HG02840 (cell line): Measurements from ENCODE around the gene CHD9.

Experiments
- ATAC-seq: cut with Tn5 transposase; IDR thresholded peaks from one replicate; pipeline ENCODE4 v1.9.1; 2021; ENCODE audit warnings: mild to moderate bottlenecking, moderate library complexity, moderate number of reproducible peaks; ENCODE audit not compliant: unreplicated experiment, low FRiP score

Gene CHD9

DNA sequence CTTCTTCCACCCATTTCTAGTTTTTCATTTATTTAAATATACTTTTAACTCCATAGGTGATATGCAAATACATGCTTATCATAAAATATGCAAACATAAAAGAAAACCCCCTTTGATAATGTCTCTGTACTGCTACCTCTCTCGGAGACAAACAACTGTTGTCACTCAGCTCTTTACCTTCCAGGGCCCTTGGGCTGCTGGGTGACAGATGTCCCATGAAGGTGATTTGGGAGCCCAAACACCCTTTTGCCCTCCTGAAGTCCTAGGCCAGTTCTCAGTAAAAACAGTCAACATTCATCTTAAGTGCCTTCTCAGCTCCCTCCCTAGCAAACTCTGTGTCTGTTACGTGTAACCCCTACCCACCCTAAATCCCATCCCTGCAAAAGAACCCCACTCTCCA is 37.5 kb downstream of the CHD9 start:
- ATAC-seq: no peak

DNA sequence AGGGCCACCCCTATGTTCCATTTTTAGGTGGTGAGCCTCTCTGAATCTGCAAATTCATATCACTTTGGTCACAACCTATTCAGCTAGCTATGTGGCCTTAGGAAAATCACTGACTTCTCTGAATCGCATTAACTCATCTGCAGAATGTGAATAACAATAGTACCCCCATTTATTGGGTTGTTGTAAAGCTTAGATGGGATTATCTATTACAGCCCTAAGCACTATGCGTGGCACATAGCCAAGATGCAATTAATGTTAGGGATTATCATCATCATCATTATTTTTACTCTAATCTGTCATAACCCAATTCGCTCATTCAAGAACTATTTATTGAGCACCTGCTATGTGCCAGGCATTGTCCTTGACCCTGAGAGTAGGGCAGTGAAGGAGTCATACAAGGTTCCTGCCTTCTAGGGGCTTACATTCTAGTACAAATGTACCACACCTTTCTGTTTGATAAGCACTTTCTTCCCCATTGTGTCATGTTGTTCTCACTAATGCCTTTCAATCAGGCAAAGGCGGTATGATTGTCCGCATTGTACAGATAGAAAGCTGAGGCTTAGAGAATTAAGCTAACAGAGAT is 38.5 kb downstream of the CHD9 start:
- no peak for ATAC-seq

DNA sequence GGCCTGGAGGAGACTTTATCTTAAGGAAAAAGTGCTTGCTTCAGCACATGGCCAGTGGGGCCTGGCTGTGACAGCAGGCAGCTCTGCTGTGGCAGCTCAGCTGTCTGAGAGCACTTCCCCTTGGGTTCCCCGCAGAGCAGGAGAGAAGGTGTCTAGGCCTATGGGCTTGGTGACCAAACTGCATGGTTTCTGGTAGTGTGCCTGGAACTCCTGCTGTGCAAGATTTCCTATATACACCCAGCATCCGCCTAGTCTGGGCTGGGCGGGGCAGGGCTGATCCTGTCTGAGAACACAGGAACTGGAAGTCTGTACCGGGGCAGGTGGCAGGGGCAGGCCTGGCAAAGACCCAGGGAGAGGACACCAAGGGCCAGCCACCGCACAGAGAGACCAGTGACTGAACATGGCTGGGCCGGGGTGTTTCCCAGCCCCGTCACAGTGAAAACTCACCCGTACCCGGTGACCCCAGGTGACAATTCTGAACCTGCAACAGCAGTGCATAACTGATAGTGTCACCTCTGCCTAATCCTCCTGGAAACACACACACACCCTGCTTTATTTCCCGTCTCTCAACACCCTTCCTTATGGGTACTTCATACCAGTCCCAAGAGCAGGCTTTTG is 39.3 kb downstream of the CHD9 start:
- peak; percentile 38 for ATAC-seq

DNA sequence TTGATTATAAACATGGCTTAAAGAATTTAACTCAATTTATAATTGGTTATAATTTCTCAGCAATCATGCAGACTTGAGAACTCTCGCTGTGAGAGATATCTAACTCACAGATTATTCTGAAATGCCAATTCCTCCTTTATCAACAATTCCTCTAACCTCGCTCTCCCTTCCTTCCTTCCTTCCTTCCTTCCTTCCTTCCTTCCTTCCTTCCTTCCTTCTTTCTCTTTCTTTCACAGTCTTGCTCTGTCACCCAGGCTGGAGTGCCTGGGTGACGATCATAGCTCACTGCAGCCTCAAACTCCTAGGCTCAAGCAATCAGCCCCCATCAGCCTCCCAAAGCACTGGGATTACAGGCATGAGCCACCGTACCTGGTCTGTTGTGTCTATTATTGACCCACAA is 42.4 kb downstream of the CHD9 start:
- ATAC-seq: no peak

DNA sequence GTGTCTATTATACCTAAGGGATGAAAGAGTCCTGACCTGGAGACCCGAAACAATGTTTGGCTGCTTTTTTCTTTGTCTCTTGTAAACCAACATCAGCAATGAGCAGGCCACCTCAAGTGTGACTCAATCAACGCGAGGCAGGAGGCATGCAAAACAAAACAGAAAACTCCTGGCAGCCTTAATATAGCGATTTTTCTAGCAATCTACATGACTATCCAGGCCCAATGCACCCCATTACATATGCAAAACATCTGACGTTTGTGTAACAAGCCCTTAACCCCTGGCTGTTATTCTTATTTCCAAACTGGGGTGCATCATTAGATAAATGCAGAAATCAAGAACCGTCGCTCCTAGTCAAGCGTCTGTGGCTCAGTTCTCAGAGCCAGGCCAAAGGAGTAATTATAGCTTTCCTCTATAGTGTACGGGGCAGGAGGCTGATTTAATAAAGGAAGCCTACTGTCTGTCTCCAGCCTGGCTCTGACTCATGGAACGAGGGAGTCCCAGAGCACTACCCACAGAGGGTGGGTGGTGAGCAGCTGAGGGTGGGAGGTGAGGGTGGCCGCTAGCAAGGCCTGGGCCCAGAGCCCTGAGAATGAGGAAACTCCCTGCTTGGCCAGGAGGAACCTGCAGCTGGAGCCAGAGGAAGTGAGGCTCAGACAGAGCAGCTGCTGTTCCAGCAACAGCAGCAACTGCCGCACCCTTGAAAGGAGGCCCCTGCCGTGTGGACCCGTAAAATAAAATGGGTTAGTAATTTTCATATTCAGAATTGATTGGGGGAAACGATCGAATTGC is 43.9 kb downstream of the CHD9 start:
- peak; percentile 62 for ATAC-seq

DNA sequence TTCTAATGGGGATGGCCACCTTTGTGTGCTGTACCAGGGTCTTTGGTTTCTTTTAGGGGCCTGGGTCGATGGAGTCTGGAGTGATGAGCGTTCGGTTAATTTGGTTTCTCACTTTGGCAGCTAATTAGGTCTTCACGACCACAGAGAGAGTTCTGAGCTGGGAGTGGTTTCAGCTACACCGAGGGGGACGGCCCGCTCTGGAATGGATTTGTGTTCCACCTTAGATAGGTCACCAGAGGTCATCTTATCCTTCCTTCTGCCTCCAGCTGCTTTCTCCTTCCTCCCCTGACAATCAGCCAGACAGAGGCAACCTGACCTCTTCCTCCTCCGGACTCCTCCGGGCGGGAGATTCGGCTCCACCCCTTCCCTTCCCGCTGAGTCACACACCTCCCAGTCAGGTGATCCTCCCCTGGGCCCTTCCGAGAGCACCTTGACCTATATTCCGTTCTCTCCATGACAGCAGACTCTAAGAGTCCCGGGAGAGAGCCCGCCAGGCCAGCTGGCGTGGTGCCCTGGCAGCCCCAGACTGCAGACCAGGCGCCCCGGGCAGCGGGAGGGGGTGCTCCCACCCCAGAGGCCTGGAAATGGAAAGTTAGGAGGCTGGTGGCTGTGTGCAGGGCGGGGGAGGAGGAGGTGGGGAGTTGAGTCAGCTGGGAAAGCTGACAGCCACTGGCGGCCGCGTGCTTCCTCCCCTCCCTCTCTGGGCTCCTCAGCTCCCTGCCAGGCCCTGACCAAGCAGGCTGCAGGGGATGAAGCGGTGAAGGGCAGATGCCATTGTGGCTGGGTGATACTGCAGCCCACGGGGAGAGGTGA is 44.7 kb downstream of the CHD9 start:
- ATAC-seq: peak; percentile 62

DNA sequence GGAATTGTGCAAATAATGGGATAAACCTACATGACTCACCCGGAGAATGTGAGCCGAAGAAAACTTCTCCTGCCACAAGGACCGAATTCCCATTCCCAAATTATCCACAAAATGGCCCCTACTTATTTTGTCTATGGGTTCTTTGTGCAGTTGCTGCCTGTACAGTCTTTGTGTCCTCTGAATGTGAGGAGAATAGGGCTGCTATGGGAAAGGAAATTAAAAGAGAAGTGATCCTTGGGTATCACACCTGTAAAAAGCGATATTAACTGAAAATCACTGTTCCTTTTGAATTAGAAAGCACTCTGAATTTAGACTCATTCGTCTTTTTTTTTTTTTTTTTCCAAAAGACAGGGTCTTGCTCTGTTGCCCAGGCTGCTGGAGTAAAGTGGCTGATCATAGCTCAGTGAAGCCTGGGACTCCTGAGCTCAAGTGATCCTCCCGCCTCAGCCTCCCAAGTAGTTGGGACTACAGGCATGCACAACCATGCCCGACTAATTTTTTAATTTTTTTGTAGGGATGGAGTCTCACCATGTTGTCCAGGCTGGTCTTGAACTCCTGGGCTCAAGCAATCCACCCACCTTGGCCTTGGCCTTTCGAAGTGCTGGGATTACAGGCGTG is 45.4 kb downstream of the CHD9 start:
- no peak for ATAC-seq

DNA sequence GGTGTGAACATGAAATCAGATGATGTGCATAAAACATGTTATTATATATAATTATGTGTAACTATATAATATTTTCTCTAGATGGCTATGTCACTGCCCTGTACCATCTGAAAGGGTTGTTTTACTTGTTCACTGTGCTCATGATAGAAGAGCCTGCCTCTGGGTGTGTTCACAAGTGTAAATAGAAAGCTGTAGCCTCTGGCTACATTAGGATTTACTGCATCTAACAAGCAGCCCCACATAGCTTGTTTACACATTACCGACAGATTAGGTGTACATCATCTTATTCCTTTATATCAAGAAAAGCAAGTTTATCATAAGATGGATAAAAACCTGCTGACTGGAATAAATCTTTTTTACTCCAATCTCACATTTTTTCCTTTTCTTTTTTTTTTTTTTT is 46.1 kb downstream of the CHD9 start:
- ATAC-seq: no peak

DNA sequence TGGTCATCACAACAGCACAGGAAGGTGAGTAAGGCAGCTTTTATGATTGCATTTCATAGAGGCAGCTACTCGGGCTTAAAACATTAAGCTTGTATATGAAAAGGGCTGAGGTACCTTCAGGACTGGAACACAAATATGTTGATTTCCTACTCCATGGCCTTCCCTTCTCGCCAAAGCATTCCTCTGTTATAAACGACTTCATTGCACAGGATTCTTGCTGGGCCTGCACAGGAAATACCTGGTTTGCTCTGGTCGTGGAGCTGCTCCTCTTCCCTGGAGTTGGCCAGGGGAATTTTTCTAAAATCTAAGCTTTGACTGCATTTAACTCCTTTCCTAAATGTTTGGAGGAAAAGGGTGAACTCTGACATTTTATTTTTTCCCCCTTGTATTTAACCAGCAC is 49.0 kb downstream of the CHD9 start:
- ATAC-seq: no peak

DNA sequence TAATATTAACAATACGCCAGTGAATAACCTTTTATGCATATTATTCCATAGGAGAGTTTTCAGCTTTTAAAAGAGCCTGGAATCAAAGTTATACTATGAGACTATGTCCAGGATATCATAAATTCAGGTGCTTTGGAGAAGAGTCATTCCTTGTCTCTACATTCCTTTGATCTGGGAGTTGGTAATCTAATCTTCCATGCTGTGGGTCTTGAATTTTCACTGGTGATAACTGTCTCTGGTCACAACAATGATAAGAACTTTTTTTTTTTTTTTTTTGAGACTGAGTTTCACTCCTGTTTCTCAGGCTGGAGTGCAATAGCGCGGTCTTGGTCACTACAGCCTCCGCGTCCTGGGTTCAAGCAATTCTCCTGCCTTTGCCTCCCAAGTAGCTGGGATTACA is 50.8 kb downstream of the CHD9 start:
- no peak for ATAC-seq

DNA sequence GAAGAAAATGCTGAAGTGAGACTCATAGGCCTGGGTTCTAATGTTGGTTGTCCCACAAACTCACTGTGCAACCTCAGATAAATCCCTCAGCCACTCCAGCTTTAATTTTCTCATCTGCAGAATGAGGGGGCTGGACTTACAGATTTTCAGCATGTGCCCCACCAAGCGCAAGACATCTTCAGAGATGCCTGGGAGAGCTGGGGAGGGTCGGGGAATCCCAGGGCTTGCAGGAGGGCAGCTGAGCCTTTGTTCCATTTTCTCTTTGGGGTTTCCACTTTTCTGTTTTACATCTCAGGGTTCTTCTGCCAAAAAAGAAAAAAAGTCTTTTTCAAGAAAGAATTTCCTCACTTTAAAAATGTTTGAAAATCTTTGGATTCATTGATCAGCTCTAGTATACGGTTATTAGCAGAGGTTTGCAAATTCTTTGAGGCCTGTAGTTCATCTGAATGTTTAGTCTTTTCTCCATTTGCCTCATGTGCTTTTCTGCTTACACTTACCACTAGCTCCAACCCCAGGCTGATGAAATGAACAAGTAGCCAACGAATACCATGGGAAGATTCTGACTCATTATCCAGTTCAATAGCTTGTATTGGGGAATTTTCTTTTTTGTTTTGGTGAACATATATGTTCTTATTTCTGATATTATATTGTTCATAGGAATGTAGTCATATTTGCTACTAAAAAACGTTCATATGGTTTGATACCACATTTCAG is 56.4 kb downstream of the CHD9 start:
- ATAC-seq: no peak

DNA sequence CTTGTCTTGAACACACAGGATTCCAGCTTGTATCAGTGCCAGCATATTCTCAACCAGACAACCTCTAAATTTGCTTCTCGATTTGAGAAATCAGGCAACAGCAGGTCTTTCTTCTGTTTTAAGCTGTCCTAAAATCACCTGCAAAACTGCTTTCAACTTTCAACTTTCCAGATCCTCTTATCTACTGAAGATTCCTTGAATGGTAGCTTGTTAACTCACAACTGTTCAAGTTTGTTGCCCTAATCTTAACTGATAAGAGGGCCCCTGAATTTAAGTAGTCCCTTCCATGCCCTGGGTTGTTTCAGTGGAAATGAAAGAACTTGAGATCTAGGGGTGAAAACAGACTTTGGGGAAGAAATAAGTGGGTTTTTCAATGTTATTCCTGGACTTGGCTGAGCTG is 57.2 kb downstream of the CHD9 start:
- no peak for ATAC-seq

DNA sequence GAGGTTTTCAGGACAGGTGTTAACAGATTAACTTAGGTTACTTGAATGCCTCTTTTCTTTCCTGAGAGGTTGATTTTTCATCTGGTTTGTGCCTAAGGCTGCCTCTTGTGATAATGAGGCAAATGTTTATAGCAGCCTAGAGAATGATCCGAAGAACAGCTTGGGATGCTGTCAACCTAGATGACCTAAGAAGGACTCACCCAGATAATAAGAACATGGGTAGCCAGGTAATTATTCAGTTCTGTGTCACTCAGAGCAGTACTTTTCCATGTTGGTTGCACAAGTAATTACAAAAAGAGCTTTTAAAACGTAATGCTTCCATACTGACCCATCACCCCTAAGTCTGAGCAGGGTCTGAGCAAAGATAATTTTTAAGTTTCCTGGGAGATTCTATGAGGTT is 60.3 kb downstream of the CHD9 start:
- ATAC-seq: no peak

DNA sequence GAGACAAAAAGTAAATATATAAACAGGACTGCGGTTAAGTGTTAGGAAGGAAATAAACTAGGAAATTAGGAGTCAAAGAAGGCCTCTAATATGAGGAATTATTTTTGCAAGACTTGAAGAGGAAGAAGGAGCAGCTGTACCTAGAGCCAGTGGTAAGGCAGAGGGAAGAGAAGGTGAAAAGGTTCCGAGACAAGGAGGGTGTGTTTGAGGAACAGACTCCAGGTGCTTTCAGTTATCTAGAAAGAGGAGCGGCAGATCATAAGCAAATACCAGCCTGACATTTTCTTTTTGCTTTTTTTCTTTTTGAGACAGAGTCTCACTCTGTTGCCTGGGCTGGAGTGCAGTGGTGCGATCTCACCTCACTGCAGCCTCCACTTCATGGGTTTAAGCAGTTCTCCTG is 61.0 kb downstream of the CHD9 start:
- ATAC-seq: no peak

DNA sequence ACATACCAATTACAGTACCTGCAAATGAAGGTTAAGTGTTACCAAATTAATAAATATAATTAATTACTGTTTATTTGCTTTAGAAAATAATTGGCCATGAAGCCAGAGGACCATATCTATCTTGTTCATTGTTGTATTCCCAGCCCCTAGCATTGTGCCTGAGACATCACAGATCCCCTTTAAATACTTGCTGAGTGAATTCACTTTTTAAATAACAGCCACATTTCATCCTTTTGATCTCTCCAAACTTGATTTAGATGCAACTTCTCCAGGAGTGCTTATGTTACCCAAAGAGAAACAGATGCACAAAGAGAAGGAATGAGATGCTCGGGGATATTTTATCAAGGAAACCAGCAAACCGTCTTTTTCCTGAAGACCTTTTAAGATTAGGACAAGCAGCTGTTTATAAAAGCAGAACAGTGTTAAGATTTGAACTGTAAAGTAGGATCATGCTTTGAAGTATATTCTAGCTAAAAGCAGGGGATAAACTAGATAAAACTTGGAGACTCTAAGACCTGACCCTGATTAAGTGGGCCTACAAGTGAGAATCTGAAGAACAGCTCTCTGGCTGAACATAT is 66.3 kb downstream of the CHD9 start:
- ATAC-seq: no peak

DNA sequence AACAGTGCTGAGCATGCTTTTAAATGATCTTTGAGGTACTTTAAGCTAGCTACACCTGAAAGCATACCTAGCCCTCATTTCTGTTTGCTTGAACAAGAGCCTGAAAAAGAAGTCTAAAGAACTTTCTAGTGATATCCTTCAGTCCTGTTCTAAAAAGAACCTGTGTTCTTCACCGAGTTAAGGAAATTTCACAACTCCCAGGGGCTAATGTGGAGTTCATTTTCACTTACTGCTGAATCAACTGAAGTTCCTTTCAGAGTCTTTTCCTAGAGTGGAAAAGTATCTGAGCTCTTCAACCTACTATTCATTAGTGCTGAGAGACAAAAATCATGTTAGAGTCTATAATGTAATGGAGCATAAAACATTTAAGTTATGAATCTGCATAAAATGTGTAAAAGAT is 66.9 kb downstream of the CHD9 start:
- no peak for ATAC-seq

DNA sequence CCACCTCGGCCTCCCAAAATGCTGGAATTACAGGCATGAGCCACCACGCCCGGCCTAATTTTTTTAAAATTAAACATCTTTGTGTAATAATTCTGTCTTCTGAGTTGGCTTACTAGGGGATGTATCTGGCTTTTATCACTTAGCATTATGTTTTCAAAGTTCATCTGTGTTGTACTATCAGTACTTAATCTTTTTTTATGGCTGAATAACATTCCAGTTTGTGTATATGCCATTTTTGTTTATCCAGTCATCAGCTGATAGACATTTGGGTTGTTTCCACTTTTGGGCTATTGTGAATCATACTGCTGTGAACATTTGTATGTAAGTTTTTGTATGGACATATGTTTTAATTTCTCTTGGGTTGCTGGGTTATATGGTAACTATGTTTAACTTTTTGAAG is 69.0 kb downstream of the CHD9 start:
- no peak for ATAC-seq

DNA sequence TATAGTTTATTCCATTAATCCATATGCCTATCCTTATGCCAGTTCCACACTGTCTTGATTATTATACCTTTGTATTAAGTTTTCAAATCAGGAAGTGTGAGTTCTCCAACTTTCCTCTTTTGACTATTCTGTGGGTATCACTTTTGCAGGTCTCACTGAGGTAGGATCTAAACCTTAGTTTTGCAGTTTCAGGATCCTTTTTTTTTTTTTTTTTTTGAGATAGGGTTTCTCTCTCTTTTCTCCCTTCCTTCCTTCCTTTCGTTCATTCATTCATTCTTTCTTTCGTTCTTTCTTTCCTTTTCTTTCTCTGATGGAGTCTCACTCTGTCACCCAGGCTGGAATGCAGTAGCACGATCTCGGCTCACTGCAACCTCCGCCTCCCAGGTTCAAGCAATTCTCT is 71.6 kb downstream of the CHD9 start:
- ATAC-seq: no peak

DNA sequence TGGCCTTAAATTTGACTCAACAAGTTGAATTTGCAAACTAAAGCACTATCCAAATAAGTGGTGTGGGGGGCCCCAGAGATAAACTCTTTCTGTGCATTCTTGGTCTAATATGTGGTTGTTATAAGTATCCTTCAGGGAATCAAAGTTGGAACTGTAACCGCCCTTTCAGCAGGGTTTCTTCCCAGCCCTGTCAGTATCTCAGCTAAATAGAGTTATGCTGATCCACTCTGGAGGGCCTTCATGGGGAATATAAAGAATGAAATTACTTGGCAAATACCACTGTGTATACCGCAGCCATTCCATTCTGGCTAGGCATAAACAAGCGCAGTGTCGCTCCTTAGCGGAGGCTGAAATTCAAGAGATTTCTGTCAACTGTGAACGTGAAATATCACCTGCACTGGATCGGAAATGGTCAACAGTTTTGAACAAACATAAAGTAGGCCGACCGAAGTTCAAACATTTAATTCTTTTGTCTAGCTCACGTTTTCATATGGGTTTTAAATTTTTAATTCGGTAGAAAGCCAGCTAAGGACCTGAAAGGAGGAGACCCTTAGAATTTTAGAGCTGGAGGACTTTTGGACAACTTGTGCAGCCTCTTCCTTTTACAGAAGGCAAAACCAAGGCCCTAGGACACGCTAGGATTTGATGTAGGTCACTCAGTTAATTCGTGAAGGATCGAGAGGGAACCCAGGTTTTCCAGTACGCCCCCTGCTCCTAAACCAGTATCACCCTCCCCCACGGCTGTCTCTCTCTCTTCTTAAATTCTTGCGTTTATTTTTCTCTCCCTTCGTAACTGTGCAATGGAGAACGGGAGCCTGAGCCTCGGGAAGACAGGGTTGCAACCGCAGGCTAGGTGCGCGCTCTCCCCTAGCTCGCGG is 74.7 kb downstream of the CHD9 start:
- no peak for ATAC-seq
